ENCODE results near the gene PJA2.

PJA2 gene

DNA sequence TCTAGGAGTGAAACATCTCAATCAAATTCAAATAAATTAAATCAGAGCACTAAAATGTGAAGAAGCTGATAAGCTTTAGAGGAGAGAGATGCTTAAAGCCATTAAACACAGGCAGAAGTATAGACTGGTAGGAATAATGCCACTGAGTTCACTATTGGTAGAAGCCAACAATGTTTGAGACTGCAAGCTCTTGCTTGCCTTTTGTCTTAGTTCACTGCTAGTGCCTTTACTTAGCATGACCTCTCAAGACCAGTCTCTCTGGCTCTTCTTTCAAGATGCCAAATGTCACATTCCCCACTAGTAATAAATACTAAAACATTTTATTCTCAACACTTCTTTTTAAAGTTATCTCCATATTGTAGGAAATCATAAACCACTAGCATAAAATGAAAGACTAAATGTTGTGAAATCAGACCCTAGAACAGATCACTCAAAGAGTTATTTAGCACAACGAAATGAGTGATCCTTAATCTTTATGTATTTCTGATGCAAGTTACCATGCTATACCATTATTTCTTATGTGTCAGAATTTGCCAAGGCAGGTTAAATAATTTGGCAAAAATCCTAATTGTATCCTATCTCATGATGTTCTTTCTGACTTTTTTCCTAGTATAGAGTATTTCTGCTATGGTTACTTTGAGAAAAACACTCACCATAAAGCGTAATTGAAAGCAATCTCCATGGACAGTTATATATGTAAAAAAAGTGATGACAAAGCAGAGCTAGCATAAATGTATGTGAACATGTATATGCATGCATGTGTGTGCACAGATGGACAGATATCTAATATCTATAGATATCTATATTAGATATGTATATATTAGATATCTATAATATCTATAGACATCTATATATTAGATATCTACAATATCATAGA, 57.5 kb downstream of the PJA2 start:
- DNase-seq (ENCODE audit: low read depth): no peak
- no peak overlapping the region for H3K4me3 ChIP-seq (replicated peaks; ENCODE audit: low read depth, low read length)

DNA sequence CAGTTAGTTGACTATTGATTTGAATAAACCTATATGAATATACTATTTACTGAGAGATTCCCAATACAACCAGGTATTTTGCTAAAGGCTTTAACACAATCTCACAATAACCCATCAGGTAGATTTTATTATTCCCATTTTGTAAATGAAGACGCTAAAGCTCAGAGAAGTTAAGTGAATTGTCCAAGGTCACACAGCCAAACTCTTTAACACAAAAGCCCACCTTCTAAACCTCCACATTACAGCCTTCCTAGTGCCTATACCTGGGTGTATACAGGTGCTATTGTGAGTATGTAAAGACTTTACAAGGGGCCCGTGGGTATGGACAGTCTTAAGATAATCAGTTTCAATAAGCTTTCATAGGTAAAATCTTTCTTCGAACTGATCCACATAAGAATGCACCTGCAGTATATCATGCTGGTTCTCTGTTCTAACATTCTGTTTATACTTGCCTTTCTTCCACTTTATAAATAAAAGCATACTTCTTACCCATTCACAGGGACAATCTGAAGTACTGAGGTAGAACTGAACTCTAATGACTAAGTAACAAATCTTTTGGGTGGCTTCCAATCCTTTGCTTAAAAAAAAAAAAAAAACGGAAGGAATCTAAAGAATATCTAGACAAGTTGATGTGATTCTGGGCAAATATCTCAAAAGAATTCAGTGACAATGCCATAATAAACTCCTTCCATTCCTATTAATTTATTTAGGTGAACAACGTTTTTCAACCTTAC, 59.1 kb downstream of the PJA2 start:
- H3K4me3 ChIP-seq (replicated peaks; ENCODE audit: low read depth, low read length): no peak overlapping the region
- TF ChIP-seq CTCF (IDR thresholded peaks at IDR 0.05; ENCODE audit: low read length, missing control alignments): no peak
- DNase-seq (ENCODE audit: low read depth): peak; percentile 31

More for the DNA sequence above, 57.5 kb downstream of the PJA2 start:
- no peak for TF ChIP-seq CTCF (IDR thresholded peaks at IDR 0.05; ENCODE audit: low read length, missing control alignments)

DNA sequence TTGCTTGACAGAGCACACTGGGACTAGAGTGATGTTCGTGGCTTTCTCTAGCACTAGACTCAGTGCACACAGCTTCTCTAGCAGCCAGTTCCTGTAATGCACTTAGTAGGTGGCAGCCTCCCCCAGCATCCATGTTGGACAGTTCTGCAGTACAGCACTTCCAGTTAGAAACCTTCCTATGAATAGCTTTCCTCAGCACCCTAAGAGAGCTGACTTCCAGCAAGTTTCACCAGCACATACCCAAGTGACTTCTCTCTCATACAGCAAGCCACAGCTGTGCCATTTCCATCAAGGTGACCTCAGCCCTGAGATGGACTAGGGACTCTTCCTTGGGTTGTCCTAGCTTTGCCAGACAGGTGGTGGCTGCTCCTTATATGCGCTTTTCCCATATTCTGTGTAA, 60.4 kb downstream of the PJA2 start:
- TF ChIP-seq CTCF (IDR thresholded peaks at IDR 0.05; ENCODE audit: low read length, missing control alignments): no peak
- no peak for DNase-seq (ENCODE audit: low read depth)
- H3K4me3 ChIP-seq (replicated peaks; ENCODE audit: low read depth, low read length): no peak overlapping the region

DNA sequence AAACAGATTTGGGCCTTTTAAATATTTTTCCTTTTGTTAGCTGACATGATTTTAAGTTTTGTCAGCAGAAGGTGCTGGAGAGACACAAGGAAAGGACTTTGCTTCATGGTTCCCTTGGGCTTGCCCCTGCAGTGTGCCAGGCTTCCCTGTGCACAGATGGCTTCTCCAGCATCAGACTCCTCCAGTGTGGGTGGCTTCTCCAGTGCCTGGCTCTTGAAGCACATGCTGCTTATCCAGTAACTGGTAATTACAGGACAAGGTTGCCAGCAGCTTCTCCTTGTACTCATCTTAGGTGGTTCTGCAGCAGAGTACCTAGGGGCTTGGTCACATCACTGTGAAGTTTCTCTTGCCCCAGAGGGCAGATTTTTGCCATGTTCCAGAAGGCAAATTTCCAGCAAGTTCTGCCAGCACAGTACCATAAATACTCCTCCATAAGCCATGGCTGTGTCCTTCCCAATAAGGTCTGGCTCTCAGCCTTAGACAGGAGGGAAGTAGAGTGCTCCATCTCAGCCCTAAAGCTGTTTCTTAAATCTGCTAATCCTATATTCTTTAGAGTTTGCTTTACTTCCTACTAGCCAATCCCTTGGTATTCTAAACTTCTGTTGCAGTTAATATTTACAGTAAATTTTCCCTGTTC, 62.4 kb downstream of the PJA2 start:
- no peak for TF ChIP-seq CTCF (IDR thresholded peaks at IDR 0.05; ENCODE audit: low read length, missing control alignments)

GRCh38 chr5:109345699-109346098, 64.1 kb downstream of the PJA2 start:
- H3K4me3 ChIP-seq (replicated peaks; ENCODE audit: low read depth, low read length): no peak overlapping the region
- no peak for TF ChIP-seq CTCF (IDR thresholded peaks at IDR 0.05; ENCODE audit: low read length, missing control alignments)
- DNase-seq (ENCODE audit: low read depth): no peak

More for the DNA sequence above, 62.4 kb downstream of the PJA2 start:
- no peak overlapping the region for H3K4me3 ChIP-seq (replicated peaks; ENCODE audit: low read depth, low read length)
- no peak for DNase-seq (ENCODE audit: low read depth)

- no peak overlapping the region for H3K4me3 ChIP-seq (replicated peaks; ENCODE audit: low read depth, low read length)
- no peak for DNase-seq (ENCODE audit: low read depth)
- no peak for TF ChIP-seq CTCF (IDR thresholded peaks at IDR 0.05; ENCODE audit: low read length, missing control alignments)
Observed at GRCh38 chr5:109340351-109340750, 69.4 kb downstream of the PJA2 start.
